Thyroid gland (tissue), 4 donors: ENCODE data around the gene CFAP99.

ENCODE experiments used
- POLR2A ChIP-seq, 2 donors: fragments of 450-650 bp; IDR thresholded peaks; one replicate each; pipeline ENCODE4 v1.6.1; 2017; ENCODE audit warnings: antibody characterized with exemption in 2 of 2, mild to moderate bottlenecking in 2 of 2, moderate library complexity in 1 of 2
- TF ChIP-seq, protein P1 (sequence below), 6 experiments: fragments of 200-600 bp in 3 of 6; fragments of 450-650 bp in 3 of 6; sonication (generic) in 3 of 6; IDR thresholded peaks; one replicate each; pipeline ENCODE4 v1.5.1; 2016 to 2019; ENCODE audit warnings: antibody characterized with exemption in 6 of 6, mild to moderate bottlenecking in 2 of 6, inconsistent platforms in 1 of 6, moderate library complexity in 1 of 6

- TF ChIP-seq, protein P1, sequence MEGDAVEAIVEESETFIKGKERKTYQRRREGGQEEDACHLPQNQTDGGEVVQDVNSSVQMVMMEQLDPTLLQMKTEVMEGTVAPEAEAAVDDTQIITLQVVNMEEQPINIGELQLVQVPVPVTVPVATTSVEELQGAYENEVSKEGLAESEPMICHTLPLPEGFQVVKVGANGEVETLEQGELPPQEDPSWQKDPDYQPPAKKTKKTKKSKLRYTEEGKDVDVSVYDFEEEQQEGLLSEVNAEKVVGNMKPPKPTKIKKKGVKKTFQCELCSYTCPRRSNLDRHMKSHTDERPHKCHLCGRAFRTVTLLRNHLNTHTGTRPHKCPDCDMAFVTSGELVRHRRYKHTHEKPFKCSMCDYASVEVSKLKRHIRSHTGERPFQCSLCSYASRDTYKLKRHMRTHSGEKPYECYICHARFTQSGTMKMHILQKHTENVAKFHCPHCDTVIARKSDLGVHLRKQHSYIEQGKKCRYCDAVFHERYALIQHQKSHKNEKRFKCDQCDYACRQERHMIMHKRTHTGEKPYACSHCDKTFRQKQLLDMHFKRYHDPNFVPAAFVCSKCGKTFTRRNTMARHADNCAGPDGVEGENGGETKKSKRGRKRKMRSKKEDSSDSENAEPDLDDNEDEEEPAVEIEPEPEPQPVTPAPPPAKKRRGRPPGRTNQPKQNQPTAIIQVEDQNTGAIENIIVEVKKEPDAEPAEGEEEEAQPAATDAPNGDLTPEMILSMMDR (IDR thresholded peaks at IDR 0.05) = no peak
- no peak for TF ChIP-seq POLR2A (IDR thresholded peaks at IDR 0.05)
Measured at GRCh38 chr4:2489841-2490552, 71.2 kb downstream of the CFAP99 start.
